ENCODE results near the gene TNFAIP8L3.

GRCh38 chr15:51110171-51110570 is 15.5 kb upstream of the TNFAIP8L3 start:
- TF ChIP-seq CTCF (IDR thresholded peaks at IDR 0.05; ENCODE audit: borderline replicate concordance, extremely low read depth, low read length, poor library complexity, severe bottlenecking) = no peak
- no peak for TF ChIP-seq EZH2 (IDR thresholded peaks at IDR 0.05; ENCODE audit: borderline replicate concordance, low read depth, low read length, severe bottlenecking)
